GM23338 (cell line): ENCODE data around the gene MYO9A. TPM values are rescaled to one million over a fixed set of nuclear protein-coding genes. Genes with fewer than 3 reads are reported as not detected.

ENCODE experiments used
- ATAC-seq: fragments of 200-7000 bp; cut with Tn5 transposase; 3 replicates; pipeline ENCODE4 v1.9.1; 2020
- DNase-seq: peaks from one replicate; pipeline ENCODE4 v3.0.0-alpha.2; 2015; ENCODE audit warnings: low spot score
- H2AFZ ChIP-seq: fragments of 200-600 bp; sonication (generic); 2 replicates; pipeline ENCODE4 v1.8.0; 2016; ENCODE audit warnings: antibody characterized with exemption, mild to moderate bottlenecking, moderate library complexity
- H3F3A ChIP-seq: fragments of 200-600 bp; sonication (generic); replicated peaks from 2 replicates; pipeline ENCODE4 v1.8.0; 2017; ENCODE audit warnings: antibody characterized with exemption, mixed run types, low read depth
- H3K27ac ChIP-seq: fragments of 200-600 bp; sonication (generic); 2 replicates; pipeline ENCODE4 v1.6.1; 2016; ENCODE audit warnings: low read depth
- H3K27me3 ChIP-seq: fragments of 200-600 bp; sonication (generic); 2 replicates; pipeline ENCODE4 v1.8.0; 2016; ENCODE audit warnings: mild to moderate bottlenecking, mixed run types, moderate library complexity; ENCODE audit not compliant: insufficient read depth
- H3K36me3 ChIP-seq: fragments of 200-600 bp; sonication (generic); 2 replicates; pipeline ENCODE4 v1.8.0; 2016; ENCODE audit warnings: mild to moderate bottlenecking; ENCODE audit not compliant: insufficient read depth
- H3K4me1 ChIP-seq: fragments of 200-600 bp; sonication (generic); 2 replicates; pipeline ENCODE4 v1.8.0; 2016; ENCODE audit warnings: mild to moderate bottlenecking, moderate library complexity; ENCODE audit not compliant: insufficient read depth
- H3K4me2 ChIP-seq: fragments of 200-600 bp; sonication (generic); 2 replicates; pipeline ENCODE4 v1.7.1; 2017; ENCODE audit warnings: mixed run types
- H3K4me3 ChIP-seq: fragments of 200-600 bp; sonication (generic); 2 replicates; pipeline ENCODE4 v1.6.1; 2016; ENCODE audit warnings: mixed run types
- H3K79me2 ChIP-seq: fragments of 200-600 bp; sonication (generic); replicated peaks from 2 replicates; pipeline ENCODE4 v1.8.0; 2017; ENCODE audit warnings: mild to moderate bottlenecking; ENCODE audit not compliant: insufficient read depth
- H3K9me2 ChIP-seq: fragments of 200-600 bp; sonication (generic); 2 replicates; pipeline ENCODE4 v1.8.0; 2017; ENCODE audit not compliant: insufficient read depth
- H4K20me1 ChIP-seq: fragments of 200-600 bp; sonication (generic); replicated peaks from 2 replicates; pipeline ENCODE4 v1.8.0; 2017; ENCODE audit warnings: mild to moderate bottlenecking; ENCODE audit not compliant: insufficient read depth
- H3K27ac Mint-ChIP-seq: 2 replicates; pipeline ENCODE4 v1.8.0; 2020; ENCODE audit warnings: inconsistent platforms, mild to moderate bottlenecking, moderate library complexity, mixed read lengths
- H3K27me3 Mint-ChIP-seq: 3 replicates; pipeline ENCODE4 v1.8.0; 2022; ENCODE audit warnings: low read depth, mild to moderate bottlenecking, moderate library complexity, mixed read lengths, inconsistent platforms; ENCODE audit not compliant: insufficient read depth, poor library complexity
- H3K36me3 Mint-ChIP-seq: 3 replicates; pipeline ENCODE4 v1.8.0; 2021; ENCODE audit warnings: low read depth, mild to moderate bottlenecking, inconsistent platforms, moderate library complexity, mixed read lengths
- H3K4me1 Mint-ChIP-seq: 3 replicates; pipeline ENCODE4 v1.8.0; 2020; ENCODE audit warnings: mild to moderate bottlenecking, inconsistent platforms, mixed read lengths
- H3K4me3 Mint-ChIP-seq: 3 replicates; pipeline ENCODE4 v1.8.0; 2021; ENCODE audit warnings: moderate library complexity, mild to moderate bottlenecking, inconsistent platforms, mixed read lengths
- H3K9me3 Mint-ChIP-seq: 3 replicates; pipeline ENCODE4 v1.8.0; 2020; ENCODE audit warnings: moderate library complexity, mild to moderate bottlenecking, inconsistent platforms, mixed read lengths
- CREB1 ChIP-seq: fragments of 250-450 bp; sonication (Bioruptor Pico); IDR thresholded peaks from 2 replicates; pipeline ENCODE4 v1.5.0; 2020; ENCODE audit warnings: low read depth, mild to moderate bottlenecking, moderate library complexity
- ETS1 ChIP-seq: IDR thresholded peaks from 2 replicates; pipeline ENCODE4 v1.6.1; 2016; ENCODE audit warnings: antibody characterized with exemption
- EZH2 ChIP-seq: fragments of 200-600 bp; sonication (generic); IDR thresholded peaks from one replicate; pipeline ENCODE4 v1.8.0; 2017; ENCODE audit warnings: antibody characterized with exemption, mild to moderate bottlenecking, low read depth; ENCODE audit not compliant: unreplicated experiment
- EZH2phosphoT487 ChIP-seq: fragments of 200-600 bp; sonication (generic); IDR thresholded peaks from one replicate; pipeline ENCODE4 v1.8.1; 2018; ENCODE audit warnings: antibody characterized with exemption; ENCODE audit not compliant: unreplicated experiment
- JUNB ChIP-seq: IDR thresholded peaks from one replicate; pipeline ENCODE4 v1.6.1; 2016; ENCODE audit warnings: antibody characterized with exemption; ENCODE audit not compliant: unreplicated experiment
- NANOG ChIP-seq: IDR thresholded peaks from 2 replicates; pipeline ENCODE4 v1.6.1; 2016; ENCODE audit warnings: antibody characterized with exemption, borderline replicate concordance
- REST ChIP-seq: IDR thresholded peaks from one replicate; pipeline ENCODE4 v1.6.1; 2018; ENCODE audit warnings: antibody characterized with exemption; ENCODE audit not compliant: unreplicated experiment
- STAT1 ChIP-seq: IDR thresholded peaks from one replicate; pipeline ENCODE4 v1.6.1; 2016; ENCODE audit warnings: antibody characterized with exemption; ENCODE audit not compliant: unreplicated experiment
- ZNF114 ChIP-seq: fragments of 250-450 bp; sonication (Bioruptor Pico); IDR thresholded peaks from 2 replicates; pipeline ENCODE4 v1.5.0; 2020; ENCODE audit warnings: mild to moderate bottlenecking, moderate library complexity
- ZNF331 ChIP-seq: fragments of 250-450 bp; sonication (Bioruptor Pico); IDR thresholded peaks from 2 replicates; pipeline ENCODE4 v1.5.0; 2020; ENCODE audit warnings: low read depth, mild to moderate bottlenecking, moderate library complexity
- ZNF462 ChIP-seq: fragments of 250-450 bp; sonication (Bioruptor Pico); IDR thresholded peaks from 2 replicates; pipeline ENCODE4 v1.5.0; 2020; ENCODE audit warnings: mild to moderate bottlenecking, moderate library complexity
- polyA plus RNA-seq: library from polyadenylated mRNA; unstranded; fragments of >200 nt; fragmentation: Nextera tagmentation; extraction: Ambion mirVana; gene quantifications from 2 replicates; pipeline ENCODE4 v1.2.1, GENCODE V29; 2016
- total RNA-seq: library from RNA; depleted of rRNA; stranded (reverse); fragments of >200 nt; shearing (Covaris generic); gene quantifications from 2 replicates; pipeline ENCODE4 v1.2.3, GENCODE V29; 2014
- TF ChIP-seq, protein P1 (sequence below), 2 experiments: fragments of 200-600 bp in 1 of 2; sonication (generic) in 1 of 2; conservative IDR thresholded peaks; 2 replicates each; pipeline versions ENCODE4 v1.5.1 to v1.6.1; 2016 to 2017; ENCODE audit warnings: antibody characterized with exemption in 2 of 2, low read depth in 2 of 2, mild to moderate bottlenecking in 2 of 2, moderate library complexity in 1 of 2

The MYO9A gene
- total and polyA plus RNA-seq, 2 experiments from 2014 or later: 11.6 to 32.8 TPM

- Histone ChIP-seq H3K27ac (no peak overlapping the region), H3K27me3 (no peaks in the 10 kb centered on the region), H3F3A (no peaks in the 10 kb centered on the region), H4K20me1 (no peaks in the 10 kb centered on the region), H3K4me2 (peak overlapping the region; percentile 13; the same call in 1 of the 2 replicates), H3K4me3 (no peak overlapping the region), H3K36me3 (no peaks in the 10 kb centered on the region), H3K9me2 (no peaks in the 10 kb centered on the region), H3K79me2 (no peaks in the 10 kb centered on the region), H2AFZ (no peak overlapping the region), H3K4me1 (peaks cover 28% of the 10 kb centered on the region)
- Mint-ChIP-seq H3K9me3 (no peaks in the 10 kb centered on the region; the same call in 2 of the 3 replicates), H3K36me3 (no peaks in the 10 kb centered on the region), H3K27me3 (no peaks in the 10 kb centered on the region), H3K4me1 (peaks cover 26% of the 10 kb centered on the region), H3K4me3 (no peak overlapping the region), H3K27ac (no peak overlapping the region)
- TF ChIP-seq ETS1 (no peak), EZH2 (no peak), REST (no peak), ZNF462 (CRISPR knock-in tag) (no peak), STAT1 (no peak), JUNB (no peak), EZH2phosphoT487 (no peak), CREB1 (CRISPR knock-in tag) (no peak), ZNF331 (CRISPR knock-in tag) (no peak), ZNF114 (CRISPR knock-in tag) (no peak), NANOG (no peak)
- TF ChIP-seq, protein P1, sequence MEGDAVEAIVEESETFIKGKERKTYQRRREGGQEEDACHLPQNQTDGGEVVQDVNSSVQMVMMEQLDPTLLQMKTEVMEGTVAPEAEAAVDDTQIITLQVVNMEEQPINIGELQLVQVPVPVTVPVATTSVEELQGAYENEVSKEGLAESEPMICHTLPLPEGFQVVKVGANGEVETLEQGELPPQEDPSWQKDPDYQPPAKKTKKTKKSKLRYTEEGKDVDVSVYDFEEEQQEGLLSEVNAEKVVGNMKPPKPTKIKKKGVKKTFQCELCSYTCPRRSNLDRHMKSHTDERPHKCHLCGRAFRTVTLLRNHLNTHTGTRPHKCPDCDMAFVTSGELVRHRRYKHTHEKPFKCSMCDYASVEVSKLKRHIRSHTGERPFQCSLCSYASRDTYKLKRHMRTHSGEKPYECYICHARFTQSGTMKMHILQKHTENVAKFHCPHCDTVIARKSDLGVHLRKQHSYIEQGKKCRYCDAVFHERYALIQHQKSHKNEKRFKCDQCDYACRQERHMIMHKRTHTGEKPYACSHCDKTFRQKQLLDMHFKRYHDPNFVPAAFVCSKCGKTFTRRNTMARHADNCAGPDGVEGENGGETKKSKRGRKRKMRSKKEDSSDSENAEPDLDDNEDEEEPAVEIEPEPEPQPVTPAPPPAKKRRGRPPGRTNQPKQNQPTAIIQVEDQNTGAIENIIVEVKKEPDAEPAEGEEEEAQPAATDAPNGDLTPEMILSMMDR (conservative IDR thresholded peaks at IDR 0.05; ENCODE audit: low read depth in 2 of 2): no peak
- DNase-seq (no peak), ATAC-seq (no peak)
Observed at GRCh38 chr15:71883447-71883846, 234.5 kb downstream of the MYO9A start.
